ENCODE measurements around the gene LRRC52.

- TF ChIP-seq CTCF (IDR thresholded peaks at IDR 0.05; ENCODE audit: low read depth, low read length) (no peak), MYC (IDR thresholded peaks at IDR 0.05; ENCODE audit: low read depth, low read length) (no peak), MAX (IDR thresholded peaks at IDR 0.05; ENCODE audit: low read depth, low read length) (no peak), POLR2A (IDR thresholded peaks at IDR 0.05; ENCODE audit: extremely low read depth, insufficient read length) (no peak)
Observed at GRCh38 chr1:165543532-165544438, at the start of gene LRRC52.

Measured in NB4 (cell line).